Suprapubic skin (tissue), 4 donors: ENCODE results near the gene TMIGD3. TPM values are rescaled to one million over a fixed set of nuclear protein-coding genes. Genes with fewer than 3 reads are reported as not detected.

Experiments used
- DNase-seq, 2 donors: peaks; one replicate each; pipeline ENCODE4 v3.0.0-alpha.2; 2019; ENCODE audit warnings: low spot score in 2 of 2
- H3K27ac ChIP-seq: fragments of 200-600 bp; sonication (generic); one replicate; pipeline ENCODE4 v1.5.1; 2019
- H3K27me3 ChIP-seq: fragments of 200-600 bp; sonication (generic); one replicate; pipeline ENCODE4 v1.5.1; 2019
- H3K36me3 ChIP-seq: fragments of 200-600 bp; sonication (generic); one replicate; pipeline ENCODE4 v1.5.1; 2019
- H3K4me1 ChIP-seq: fragments of 200-600 bp; sonication (generic); one replicate; pipeline ENCODE4 v1.5.1; 2019
- H3K4me3 ChIP-seq: fragments of 200-600 bp; sonication (generic); one replicate; pipeline ENCODE4 v1.5.1; 2019; ENCODE audit warnings: mild to moderate bottlenecking
- H3K9me3 ChIP-seq: fragments of 200-600 bp; sonication (generic); one replicate; pipeline ENCODE4 v1.5.1; 2019
- CTCF ChIP-seq, 2 donors: fragments of 200-600 bp in 1 of 2; fragments of 450-650 bp in 1 of 2; sonication (generic) in 1 of 2; IDR thresholded peaks; one replicate each; pipeline ENCODE4 v1.5.1; 2016 to 2019; ENCODE audit warnings: antibody characterized with exemption in 2 of 2, mild to moderate bottlenecking in 1 of 2, moderate library complexity in 1 of 2
- EP300 ChIP-seq: sonication (generic); formaldehyde crosslinking; IDR thresholded peaks from one replicate; pipeline ENCODE4 v1.6.1; 2017; ENCODE audit warnings: antibody characterized with exemption
- POLR2A ChIP-seq, 2 donors: fragments of 450-650 bp; IDR thresholded peaks; one replicate each; pipeline ENCODE4 v1.6.1; 2017; ENCODE audit warnings: antibody characterized with exemption in 2 of 2, mild to moderate bottlenecking in 2 of 2, moderate library complexity in 2 of 2
- POLR2AphosphoS5 ChIP-seq, 3 donors: sonication (generic); formaldehyde crosslinking; IDR thresholded peaks; one replicate each; pipeline ENCODE4 v1.6.1; 2017; ENCODE audit warnings: antibody characterized with exemption in 3 of 3
- whole genome bisulfite sequencing: methylation state at CpG from one replicate; pipeline ENCODE4 v1.1.5; 2018; 5-methylcytosine and 5-hydroxymethylcytosine counted together
- total RNA-seq, 4 donors: library from RNA; depleted of rRNA; stranded (reverse); fragments of >200 nt; gene quantifications; one replicate each; pipeline ENCODE4 v1.1.0, GENCODE V29; 2016

The TMIGD3 gene
- total RNA-seq, 4 donors from 2014 or later: 1.1 TPM; not detected in 3

GRCh38 chr1:111469539-111469938, 33.9 kb downstream of the TMIGD3 start:
- H3K27ac ChIP-seq: no peak overlapping the region

GRCh38 chr1:111468717-111469100, 34.7 kb downstream of the TMIGD3 start:
- H3K27me3 ChIP-seq: no peaks in the 10 kb centered on the region
- no peak overlapping the region for H3K4me3 ChIP-seq
- no peak for DNase-seq
- no peaks in the 10 kb centered on the region for H3K9me3 ChIP-seq
- TF ChIP-seq EP300 (no peak), POLR2A (IDR thresholded peaks at IDR 0.05) (no peak), POLR2AphosphoS5 (IDR thresholded peaks at IDR 0.05) (no peak), CTCF (IDR thresholded peaks at IDR 0.05) (no peak)
- no peak overlapping the region for H3K27ac ChIP-seq
- H3K4me1 ChIP-seq: no peaks in the 10 kb centered on the region
- H3K36me3 ChIP-seq: peaks cover 13% of the 10 kb centered on the region

More at GRCh38 chr1:111469539-111469938, 33.9 kb downstream of the TMIGD3 start:
- H3K27me3 ChIP-seq: no peaks in the 10 kb centered on the region
- H3K4me1 ChIP-seq: no peaks in the 10 kb centered on the region
- H3K36me3 ChIP-seq: peaks cover 13% of the 10 kb centered on the region
- H3K4me3 ChIP-seq: no peak overlapping the region
- H3K9me3 ChIP-seq: no peaks in the 10 kb centered on the region
- TF ChIP-seq POLR2AphosphoS5 (IDR thresholded peaks at IDR 0.05) (no peak), POLR2A (IDR thresholded peaks at IDR 0.05) (no peak), EP300 (no peak), CTCF (IDR thresholded peaks at IDR 0.05) (no peak)
- no peak for DNase-seq

- Histone ChIP-seq H3K36me3 (peaks cover 16% of the 10 kb centered on the region), H3K27me3 (no peaks in the 10 kb centered on the region), H3K4me1 (no peaks in the 10 kb centered on the region), H3K4me3 (no peak overlapping the region), H3K27ac (no peak overlapping the region), H3K9me3 (no peaks in the 10 kb centered on the region)
- WGBS: 96% methylated on average over 2 of the region's 2 CpGs
- DNase-seq: no peak
- TF ChIP-seq CTCF (IDR thresholded peaks at IDR 0.05): no peak
- TF ChIP-seq EP300: no peak
- TF ChIP-seq POLR2A (IDR thresholded peaks at IDR 0.05): no peak
- no peak for TF ChIP-seq POLR2AphosphoS5 (IDR thresholded peaks at IDR 0.05)
These were observed 35.3 kb downstream of the TMIGD3 start for GRCh38 chr1:111467865-111468716.

GRCh38 chr1:111466480-111466879, 37.0 kb downstream of the TMIGD3 start:
- Histone ChIP-seq H3K4me3 (no peak overlapping the region), H3K4me1 (no peaks in the 10 kb centered on the region), H3K27ac (no peak overlapping the region), H3K27me3 (no peaks in the 10 kb centered on the region), H3K9me3 (no peaks in the 10 kb centered on the region), H3K36me3 (peaks cover 32% of the 10 kb centered on the region)
- TF ChIP-seq POLR2AphosphoS5 (IDR thresholded peaks at IDR 0.05) (no peak), POLR2A (IDR thresholded peaks at IDR 0.05) (no peak), CTCF (IDR thresholded peaks at IDR 0.05) (no peak), EP300 (no peak)
- WGBS: 0% methylated on average over 1 of the region's 1 CpG
- DNase-seq: no peak

- Histone ChIP-seq H3K36me3 (peaks cover 39% of the 10 kb centered on the region), H3K4me1 (no peaks in the 10 kb centered on the region)
- 94% methylated on average over 2 of the region's 2 CpGs for WGBS
These were observed 37.7 kb downstream of the TMIGD3 start for GRCh38 chr1:111465754-111466153.

More at GRCh38 chr1:111465754-111466153, 37.7 kb downstream of the TMIGD3 start:
- Histone ChIP-seq H3K9me3 (no peaks in the 10 kb centered on the region), H3K27me3 (no peaks in the 10 kb centered on the region), H3K4me3 (no peak overlapping the region), H3K27ac (no peak overlapping the region)
- DNase-seq: no peak
- TF ChIP-seq POLR2AphosphoS5 (IDR thresholded peaks at IDR 0.05): no peak
- TF ChIP-seq EP300: no peak
- no peak for TF ChIP-seq CTCF (IDR thresholded peaks at IDR 0.05)
- TF ChIP-seq POLR2A (IDR thresholded peaks at IDR 0.05): no peak
